GM23248 (cell line): Measurements from ENCODE around the gene RNASE9.

Source experiments
- EZH2 ChIP-seq: fragments of 200-600 bp; sonication (generic); IDR thresholded peaks from 2 replicates; pipeline ENCODE4 v1.6.1; 2018; ENCODE audit warnings: antibody characterized with exemption, mild to moderate bottlenecking; ENCODE audit not compliant: insufficient read depth, poor library complexity, severe bottlenecking
- EZH2phosphoT487 ChIP-seq: fragments of 200-600 bp; sonication (generic); IDR thresholded peaks from 2 replicates; pipeline ENCODE4 v1.6.1; 2018; ENCODE audit warnings: antibody characterized with exemption, moderate library complexity, mild to moderate bottlenecking, low read depth; ENCODE audit not compliant: insufficient read depth

DNA sequence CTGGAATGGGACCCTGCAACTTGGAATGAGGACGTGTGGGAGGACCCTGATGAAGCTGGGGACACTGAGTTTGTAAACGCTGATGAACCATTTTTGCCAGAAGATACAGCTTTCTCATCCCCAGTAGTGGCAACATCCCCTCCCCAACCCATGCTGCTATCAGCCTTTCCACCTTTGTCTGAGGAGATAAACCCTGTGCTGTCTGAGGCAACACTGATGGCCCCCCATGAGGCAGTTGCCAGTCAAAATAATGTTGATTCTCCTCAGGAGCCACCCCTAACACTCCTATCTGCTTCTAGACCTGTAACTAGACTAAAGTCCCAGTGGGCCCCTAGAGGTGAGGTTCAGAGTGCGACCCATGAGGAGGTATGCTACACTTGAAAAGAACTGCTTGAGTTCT lies 7.5 kb upstream of the RNASE9 start:
- TF ChIP-seq EZH2 (no peak), EZH2phosphoT487 (no peak)
